Placental epithelial cell (primary cell): ENCODE data around the gene UTP14C. TPM values are rescaled to one million over a fixed set of nuclear protein-coding genes. Genes with fewer than 3 reads are reported as not detected.

ENCODE experiments used
- total RNA-seq: library from RNA; depleted of rRNA; stranded (reverse); fragments of >200 nt; gene quantifications from 2 replicates; pipeline ENCODE4 v1.2.3, GENCODE V29; 2012

The UTP14C gene, protein sequence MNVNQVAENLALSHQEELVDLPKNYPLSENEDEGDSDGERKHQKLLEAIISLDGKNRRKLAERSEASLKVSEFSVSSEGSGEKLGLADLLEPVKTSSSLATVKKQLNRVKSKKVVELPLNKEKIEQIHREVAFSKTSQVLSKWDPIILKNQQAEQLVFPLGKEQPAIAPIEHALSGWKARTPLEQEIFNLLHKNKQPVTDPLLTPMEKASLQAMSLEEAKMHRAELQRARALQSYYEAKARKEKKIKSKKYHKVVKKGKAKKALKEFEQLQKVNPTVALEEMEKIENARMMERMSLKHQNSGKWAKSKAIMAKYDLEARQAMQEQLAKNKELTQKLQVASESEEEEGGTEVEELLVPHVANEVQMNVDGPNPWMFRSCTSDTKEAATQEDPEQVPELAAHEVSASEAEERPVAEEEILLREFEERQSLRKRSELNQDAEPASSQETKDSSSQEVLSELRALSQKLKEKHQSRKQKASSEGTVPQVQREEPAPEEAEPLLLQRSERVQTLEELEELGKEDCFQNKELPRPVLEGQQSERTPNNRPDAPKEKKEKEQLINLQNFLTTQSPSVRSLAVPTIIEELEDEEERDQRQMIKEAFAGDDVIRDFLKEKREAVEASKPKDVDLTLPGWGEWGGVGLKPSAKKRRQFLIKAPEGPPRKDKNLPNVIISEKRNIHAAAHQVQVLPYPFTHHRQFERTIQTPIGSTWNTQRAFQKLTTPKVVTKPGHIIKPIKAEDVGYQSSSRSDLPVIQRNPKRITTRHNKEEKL
- 11.0 and 11.3 TPM in 2 replicates for total RNA-seq

DNA sequence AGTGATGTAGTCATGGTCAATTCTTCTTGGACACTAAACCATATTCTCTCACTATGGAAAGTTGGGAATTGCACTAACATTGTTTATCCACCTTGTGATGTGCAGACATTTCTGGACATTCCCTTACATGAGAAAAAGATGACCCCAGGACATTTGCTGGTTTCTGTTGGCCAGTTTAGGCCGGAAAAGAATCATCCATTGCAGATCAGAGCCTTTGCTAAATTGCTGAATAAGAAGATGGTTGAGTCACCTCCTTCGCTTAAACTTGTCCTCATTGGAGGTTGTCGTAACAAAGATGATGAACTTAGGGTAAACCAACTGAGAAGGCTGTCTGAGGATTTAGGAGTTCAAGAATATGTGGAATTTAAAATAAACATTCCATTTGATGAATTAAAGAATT lies at the start of gene UTP14C:
TSS of gene UTP14C (plus strand) at position 211 of the 400 bp plus-strand sequence. CDS start 4,114 bp downstream, outside the sequence.

DNA sequence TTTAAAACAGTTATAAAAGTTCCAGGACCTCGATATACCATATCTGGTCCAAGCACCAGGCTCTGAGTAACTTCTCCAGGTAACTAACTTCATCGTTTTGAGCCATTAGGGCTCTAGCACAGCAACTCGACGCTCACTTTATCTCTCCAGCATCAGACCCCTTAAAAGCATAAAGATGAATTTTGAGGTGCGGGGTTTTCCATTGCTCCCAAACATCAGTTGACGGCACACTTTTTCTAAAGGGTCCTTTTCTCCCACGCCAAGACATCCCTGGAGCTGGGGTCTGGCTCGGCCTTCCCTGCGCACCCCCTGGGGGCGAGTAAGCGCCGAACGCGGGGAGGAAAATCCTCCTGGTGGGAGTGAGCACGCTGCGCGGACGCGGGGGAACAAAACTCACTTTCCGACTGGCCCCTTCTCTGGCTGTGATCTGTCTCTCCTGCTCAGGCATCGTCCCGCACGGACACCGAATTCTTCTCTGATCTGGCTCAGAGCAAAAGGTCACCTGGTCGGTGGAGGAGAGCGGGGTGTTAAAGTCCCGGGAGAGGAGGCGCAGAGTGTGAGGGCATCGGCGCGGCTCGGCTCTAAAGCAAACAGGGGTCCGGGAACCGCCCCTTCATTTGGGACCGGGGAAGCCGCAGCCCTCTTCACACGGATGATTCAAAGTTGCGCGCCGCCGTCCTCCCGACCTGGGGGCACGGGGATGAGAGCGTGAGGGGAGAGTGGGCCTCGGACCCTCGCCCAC lies 13.4 kb upstream of the UTP14C start, which contains the start of gene ATP7B:
TSS of gene ATP7B (minus strand) at position 561 of the 742 bp plus-strand sequence. CDS start at position 448, 113 bp downstream.

DNA sequence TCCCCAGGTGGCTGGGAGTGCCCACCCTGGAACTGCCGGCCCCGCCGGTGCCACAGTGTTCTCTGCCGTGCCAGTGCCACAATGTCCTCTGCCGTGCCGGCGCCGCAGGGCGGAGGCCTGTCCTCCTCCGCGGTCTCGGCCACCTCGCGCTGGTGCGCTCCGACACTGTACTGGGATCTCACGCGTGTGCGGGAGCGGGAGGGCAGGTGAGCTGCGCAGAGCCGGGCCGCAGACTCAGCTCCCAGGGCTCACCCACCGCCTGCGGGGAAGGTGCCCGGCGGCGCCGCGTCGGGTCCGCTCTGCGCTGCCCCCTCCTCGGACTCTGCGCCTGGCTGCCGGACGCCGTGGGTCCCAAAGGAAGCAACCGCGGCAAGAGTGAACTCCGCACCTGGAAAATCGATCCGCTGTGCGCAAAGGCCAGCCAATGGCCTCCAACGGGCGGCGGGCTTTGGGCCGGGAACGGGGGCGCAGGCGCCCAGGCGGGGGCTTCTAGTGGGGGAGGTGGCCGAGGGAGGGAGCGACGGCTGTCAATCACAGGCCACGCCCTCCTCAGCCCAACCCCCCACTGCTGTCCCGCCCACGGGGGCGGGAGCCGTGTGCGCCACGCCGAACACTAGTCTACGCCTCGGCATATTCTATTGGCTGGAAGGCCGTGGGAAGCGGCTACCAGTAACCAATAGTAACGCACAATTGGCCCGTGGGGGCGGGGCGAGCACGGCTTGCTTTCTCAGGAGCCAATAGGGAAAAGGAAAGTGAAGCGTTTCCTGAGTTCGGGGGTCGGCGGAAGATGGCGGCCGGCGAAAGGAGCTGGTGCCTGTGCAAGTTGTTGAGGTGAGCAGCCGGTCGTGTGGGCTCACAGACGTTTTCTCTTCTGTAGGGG lies 12.6 kb upstream of the UTP14C start, which contains the start of gene ALG11:
TSS of gene ALG11 (plus strand) at position 767 of the 880 bp plus-strand sequence. CDS start at position 788, 21 bp downstream.

Other genes with a start within 250 kb of the UTP14C start
- 4.0 and 10.2 TPM in 2 replicates for gene DHRS12, start 220.5 kb upstream of the UTP14C start, total RNA-seq
- gene TMEM272, start 179.5 kb upstream of the UTP14C start, total RNA-seq, result 0.39 TPM in 1 of 2 replicates, not detected in the other
- gene CCDC70, start 162.7 kb upstream of the UTP14C start, total RNA-seq, result not detected in 2 replicates
- 18.2 and 26.3 TPM in 2 replicates for gene ATP7B, start 13.2 kb upstream of the UTP14C start, total RNA-seq
- gene ALG11, start 12.3 kb upstream of the UTP14C start, total RNA-seq, result 20.4 and 27.4 TPM in 2 replicates
- gene NEK5, start 104.4 kb downstream of the UTP14C start, total RNA-seq, result 0.39 TPM in 1 of 2 replicates, not detected in the other
- gene NEK3, start 134.9 kb downstream of the UTP14C start, total RNA-seq, result 8.9 and 13.0 TPM in 2 replicates